GM19372 (cell line): ENCODE data around the gene FHOD3.
"Not testable (repeated sequence)": the region's sequence is repeated elsewhere in the genome, so short reads cannot be mapped to it uniquely, and the experiment has no call there.

Experiments
- ATAC-seq: cut with Tn5 transposase; IDR thresholded peaks from one replicate; pipeline ENCODE4 v1.9.1; 2021; ENCODE audit warnings: mild to moderate bottlenecking, low read depth, moderate library complexity; ENCODE audit not compliant: unreplicated experiment

Gene FHOD3

GRCh38 chr18:36348331-36348730 is 50.8 kb downstream of the FHOD3 start:
- ATAC-seq, result no peak

GRCh38 chr18:36348971-36349417 is 51.5 kb downstream of the FHOD3 start:
- ATAC-seq, result no peak

- no peak for ATAC-seq
These were observed 52.0 kb downstream of the FHOD3 start for GRCh38 chr18:36349552-36349951.

GRCh38 chr18:36350251-36350651 is 52.7 kb downstream of the FHOD3 start:
- ATAC-seq, result no peak

GRCh38 chr18:36350839-36351469 is 53.4 kb downstream of the FHOD3 start:
- ATAC-seq, result no peak

GRCh38 chr18:36352384-36352783 is 54.9 kb downstream of the FHOD3 start:
- no peak for ATAC-seq

GRCh38 chr18:36354989-36355388 is 57.5 kb downstream of the FHOD3 start:
- ATAC-seq, result no peak

GRCh38 chr18:36355511-36355910 is 58.0 kb downstream of the FHOD3 start:
- no peak for ATAC-seq

- not testable (repeated sequence) for ATAC-seq
These were observed 59.2 kb downstream of the FHOD3 start for GRCh38 chr18:36356741-36357140.

- no peak for ATAC-seq
These were observed 60.6 kb downstream of the FHOD3 start for GRCh38 chr18:36358141-36358540.

GRCh38 chr18:36360256-36360909 is 62.9 kb downstream of the FHOD3 start:
- ATAC-seq, result no peak

GRCh38 chr18:36364911-36365624 is 67.6 kb downstream of the FHOD3 start:
- no peak for ATAC-seq

GRCh38 chr18:36365836-36366775 is 68.6 kb downstream of the FHOD3 start:
- no peak for ATAC-seq

- no peak for ATAC-seq
These were observed 69.7 kb downstream of the FHOD3 start for GRCh38 chr18:36366994-36367839.

- ATAC-seq, result no peak
These were observed 71.4 kb downstream of the FHOD3 start for GRCh38 chr18:36368889-36369288.

- ATAC-seq, result no peak
These were observed 75.4 kb downstream of the FHOD3 start for GRCh38 chr18:36372903-36373311.

GRCh38 chr18:36374262-36374661 is 76.7 kb downstream of the FHOD3 start:
- no peak for ATAC-seq

- no peak for ATAC-seq
These were observed 77.6 kb downstream of the FHOD3 start for GRCh38 chr18:36375118-36375517.

- no peak for ATAC-seq
These were observed 78.8 kb downstream of the FHOD3 start for GRCh38 chr18:36376361-36376760.

GRCh38 chr18:36377626-36378025 is 80.1 kb downstream of the FHOD3 start:
- no peak for ATAC-seq
